PC-9 (cell line): ENCODE results near the gene BUD31.

Experiments
- CTCF ChIP-seq: fragments of 200-600 bp; sonication (generic); conservative IDR thresholded peaks from 2 replicates; pipeline ENCODE4 v1.6.1; 2017; ENCODE audit warnings: mixed run types, antibody characterized with exemption, mild to moderate bottlenecking, moderate library complexity
- EZH2 ChIP-seq: fragments of 200-600 bp; sonication (generic); IDR thresholded peaks from 2 replicates; pipeline ENCODE4 v1.8.0; 2017; ENCODE audit warnings: antibody characterized with exemption, low read depth

GRCh38 chr7:99418260-99418659 lies 9.5 kb downstream of the BUD31 start:
- TF ChIP-seq CTCF (no peak), EZH2 (no peak)
